NCI-H510A (cell line): Measurements from ENCODE around the gene ASB10.

Experiments
- DNase-seq: peaks from one replicate; lab custom pipeline; 2025; lab: John Stamatoyannopoulos, UW

ASB10 gene, protein sequence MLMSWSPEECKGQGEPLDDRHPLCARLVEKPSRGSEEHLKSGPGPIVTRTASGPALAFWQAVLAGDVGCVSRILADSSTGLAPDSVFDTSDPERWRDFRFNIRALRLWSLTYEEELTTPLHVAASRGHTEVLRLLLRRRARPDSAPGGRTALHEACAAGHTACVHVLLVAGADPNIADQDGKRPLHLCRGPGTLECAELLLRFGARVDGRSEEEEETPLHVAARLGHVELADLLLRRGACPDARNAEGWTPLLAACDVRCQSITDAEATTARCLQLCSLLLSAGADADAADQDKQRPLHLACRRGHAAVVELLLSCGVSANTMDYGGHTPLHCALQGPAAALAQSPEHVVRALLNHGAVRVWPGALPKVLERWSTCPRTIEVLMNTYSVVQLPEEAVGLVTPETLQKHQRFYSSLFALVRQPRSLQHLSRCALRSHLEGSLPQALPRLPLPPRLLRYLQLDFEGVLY

DNA sequence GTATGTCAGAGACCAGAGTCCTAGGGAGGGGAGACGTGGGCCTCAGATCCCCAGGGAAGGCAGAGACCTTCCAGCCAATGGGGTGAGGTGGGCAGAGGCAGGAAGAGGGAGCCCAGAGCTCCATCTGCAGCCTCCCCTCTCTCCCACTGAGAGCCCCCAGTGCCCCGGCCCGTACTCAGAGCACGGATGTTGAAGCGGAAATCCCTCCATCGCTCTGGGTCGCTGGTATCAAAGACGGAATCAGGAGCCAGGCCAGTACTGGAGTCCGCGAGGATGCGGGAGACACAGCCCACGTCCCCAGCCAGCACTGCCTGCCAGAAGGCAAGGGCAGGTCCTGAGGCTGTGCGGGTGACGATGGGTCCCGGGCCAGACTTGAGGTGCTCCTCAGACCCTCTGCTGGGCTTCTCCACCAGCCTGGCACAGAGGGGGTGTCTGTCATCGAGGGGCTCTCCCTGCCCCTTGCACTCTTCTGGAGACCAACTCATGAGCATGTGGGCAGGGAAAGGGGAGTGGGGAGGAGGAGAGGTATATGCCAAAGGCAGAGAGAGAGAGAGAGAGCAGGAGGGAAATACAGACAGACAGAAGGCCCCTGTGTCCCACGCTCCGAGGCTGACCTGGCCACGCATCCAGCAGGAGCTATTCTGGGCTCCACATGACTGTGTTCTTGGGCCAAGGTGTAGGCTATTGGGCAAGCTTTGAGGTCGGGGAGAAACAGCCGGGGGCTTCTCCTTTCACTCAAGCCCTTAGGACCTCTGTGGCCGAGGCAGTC is at the start of gene ASB10:
TSS of gene ASB10 (minus strand) at position 611 of the 769 bp plus-strand sequence. CDS start at position 491, 120 bp downstream.
- no peak for DNase-seq

DNA sequence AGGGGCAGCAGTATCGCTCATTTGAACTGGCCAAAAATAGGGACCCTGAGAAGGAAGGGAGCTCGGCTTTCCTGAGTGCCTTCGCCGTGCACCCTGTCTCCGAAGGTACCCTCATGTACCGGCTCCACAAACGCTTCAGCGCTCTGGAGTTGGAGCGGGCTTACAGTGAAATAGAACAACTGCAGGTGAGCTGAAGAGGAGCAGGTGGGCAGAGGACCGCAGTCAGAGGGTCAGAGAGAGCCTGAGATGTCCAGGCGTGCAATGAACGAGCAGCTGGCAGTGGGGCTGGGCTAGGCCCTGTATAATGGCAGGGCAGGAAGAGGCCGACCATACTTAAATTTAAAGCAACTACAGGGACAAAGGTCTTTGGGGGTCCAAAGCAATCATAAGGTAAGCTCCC is 49.4 kb upstream of the ASB10 start:
- no peak for DNase-seq

DNA sequence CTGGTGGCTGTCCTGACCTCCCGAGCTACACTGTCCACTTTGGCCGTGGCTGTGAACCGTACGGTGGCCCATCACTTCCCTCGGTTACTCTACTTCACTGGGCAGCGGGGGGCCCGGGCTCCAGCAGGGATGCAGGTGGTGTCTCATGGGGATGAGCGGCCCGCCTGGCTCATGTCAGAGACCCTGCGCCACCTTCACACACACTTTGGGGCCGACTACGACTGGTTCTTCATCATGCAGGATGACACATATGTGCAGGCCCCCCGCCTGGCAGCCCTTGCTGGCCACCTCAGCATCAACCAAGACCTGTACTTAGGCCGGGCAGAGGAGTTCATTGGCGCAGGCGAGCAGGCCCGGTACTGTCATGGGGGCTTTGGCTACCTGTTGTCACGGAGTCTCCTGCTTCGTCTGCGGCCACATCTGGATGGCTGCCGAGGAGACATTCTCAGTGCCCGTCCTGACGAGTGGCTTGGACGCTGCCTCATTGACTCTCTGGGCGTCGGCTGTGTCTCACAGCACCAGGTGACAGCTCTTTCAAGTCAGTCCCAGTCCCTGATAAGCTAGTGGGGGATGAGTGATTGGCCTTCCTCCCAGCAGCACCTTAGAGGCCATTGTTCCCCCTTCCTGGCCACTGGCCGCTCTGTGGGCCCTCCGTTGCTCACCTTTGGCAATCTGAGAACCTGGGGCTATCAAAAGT is 48.2 kb upstream of the ASB10 start:
- no peak for DNase-seq

DNA sequence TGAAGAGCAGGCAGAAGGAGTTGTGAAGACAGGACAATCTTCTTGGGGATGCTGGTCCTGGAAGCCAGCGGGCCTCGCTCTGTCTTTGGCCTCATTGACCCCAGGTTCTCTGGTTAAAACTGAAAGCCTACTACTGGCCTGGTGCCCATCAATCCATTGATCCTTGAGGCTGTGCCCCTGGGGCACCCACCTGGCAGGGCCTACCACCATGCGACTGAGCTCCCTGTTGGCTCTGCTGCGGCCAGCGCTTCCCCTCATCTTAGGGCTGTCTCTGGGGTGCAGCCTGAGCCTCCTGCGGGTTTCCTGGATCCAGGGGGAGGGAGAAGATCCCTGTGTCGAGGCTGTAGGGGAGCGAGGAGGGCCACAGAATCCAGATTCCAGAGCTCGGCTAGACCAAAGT is 46.8 kb upstream of the ASB10 start:
- DNase-seq, result no peak

DNA sequence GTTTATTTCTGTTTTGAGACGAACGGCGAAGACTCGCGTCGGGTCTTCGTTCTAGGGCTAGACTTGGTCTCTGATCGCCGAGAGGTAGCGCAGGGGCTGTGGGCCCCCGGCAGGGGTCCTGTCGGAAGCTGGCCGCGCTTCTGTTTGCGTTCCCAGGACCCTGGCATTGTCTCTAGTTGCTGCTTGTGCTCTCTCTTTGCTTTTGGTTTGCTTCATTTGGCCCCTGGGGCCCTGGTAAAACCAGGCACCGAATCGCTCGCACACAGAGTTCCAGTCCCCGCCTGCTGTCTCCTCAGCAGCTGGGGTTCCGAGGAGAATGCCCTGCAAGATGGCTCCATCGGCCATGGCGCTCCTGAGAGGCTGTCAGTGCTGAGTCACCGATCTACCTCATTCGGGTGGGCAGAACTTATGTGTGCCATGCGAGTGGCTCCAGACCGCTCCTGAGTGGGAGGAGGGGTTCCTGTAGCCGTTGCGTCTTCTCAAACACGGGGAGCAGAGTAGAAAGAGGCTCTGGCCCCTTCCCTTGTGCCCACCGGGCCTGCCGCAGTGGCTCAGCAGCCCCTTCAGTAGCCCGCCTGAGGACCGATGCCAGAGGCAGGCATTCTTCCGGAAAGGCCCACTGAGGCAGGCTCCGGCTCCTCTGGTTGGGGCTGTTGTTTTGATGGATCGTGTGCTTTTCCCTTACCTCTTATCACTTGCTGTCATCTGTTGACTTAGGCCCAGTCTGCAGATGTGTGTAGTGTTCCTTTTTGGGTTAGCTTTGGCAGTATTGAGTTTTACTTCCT is 46.1 kb upstream of the ASB10 start:
- no peak for DNase-seq

DNA sequence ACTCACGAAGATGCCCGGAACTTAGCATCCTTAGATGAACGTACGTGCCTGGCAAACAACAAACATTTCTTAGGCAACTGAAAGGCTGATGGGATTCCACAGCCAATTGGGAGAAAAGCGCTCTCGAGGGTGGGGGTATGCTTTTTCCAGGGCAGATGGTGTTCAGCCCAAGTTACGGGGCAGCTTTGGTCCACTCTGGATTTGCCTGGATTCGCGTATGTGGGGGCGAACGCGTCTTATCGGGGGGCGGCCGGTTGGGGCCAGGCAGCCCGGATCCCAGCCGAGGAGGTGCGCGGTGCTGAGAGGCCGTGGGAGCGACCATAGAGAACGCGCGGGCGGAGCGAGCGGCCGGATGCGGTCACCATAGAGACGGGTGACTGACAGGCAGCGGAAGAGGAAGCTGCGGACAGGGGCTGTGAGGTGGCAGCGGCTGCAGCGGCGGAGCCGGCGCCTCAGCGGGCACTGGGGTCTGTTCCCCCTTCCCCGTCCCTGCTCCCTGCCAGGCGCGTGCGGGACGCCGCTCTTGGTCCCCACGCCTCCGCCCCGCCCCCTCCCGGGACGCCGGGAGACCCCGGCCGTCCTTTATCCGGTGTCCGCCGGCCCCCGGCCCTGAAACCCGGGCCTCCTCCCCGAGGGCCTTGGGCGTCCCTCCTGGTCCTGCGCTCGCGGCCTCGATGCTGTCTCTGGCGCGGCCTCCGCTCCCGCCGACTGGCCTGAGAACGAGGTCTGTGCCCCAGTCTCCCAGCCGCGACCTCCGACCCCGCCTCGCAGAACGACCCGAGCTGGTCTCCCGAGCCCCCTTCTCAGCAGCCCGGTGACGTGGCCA is 45.3 kb upstream of the ASB10 start, which contains the start of gene CHPF2:
TSS of gene CHPF2 (plus strand) at position 393 of the 826 bp plus-strand sequence. CDS start 1,529 bp downstream, outside the sequence.
- peak; percentile 47 for DNase-seq

DNA sequence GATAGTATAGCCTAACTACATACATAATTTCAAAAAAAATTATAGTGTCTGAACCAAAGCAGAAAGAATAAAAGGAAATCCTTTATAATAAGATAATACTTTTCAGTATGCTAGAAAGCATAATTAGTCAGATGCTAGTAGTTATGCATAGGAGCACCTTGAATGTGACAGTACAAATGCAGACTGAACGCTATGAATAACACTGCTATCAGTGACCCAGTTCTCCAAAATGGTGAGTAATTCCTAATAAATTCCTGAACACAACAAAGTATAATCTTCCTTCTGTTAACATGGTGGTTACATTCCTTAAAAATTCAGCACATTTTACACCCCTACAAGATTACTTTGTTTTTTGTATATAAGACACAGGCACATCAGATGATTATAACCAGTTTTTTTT is 44.0 kb upstream of the ASB10 start:
- DNase-seq, result no peak

DNA sequence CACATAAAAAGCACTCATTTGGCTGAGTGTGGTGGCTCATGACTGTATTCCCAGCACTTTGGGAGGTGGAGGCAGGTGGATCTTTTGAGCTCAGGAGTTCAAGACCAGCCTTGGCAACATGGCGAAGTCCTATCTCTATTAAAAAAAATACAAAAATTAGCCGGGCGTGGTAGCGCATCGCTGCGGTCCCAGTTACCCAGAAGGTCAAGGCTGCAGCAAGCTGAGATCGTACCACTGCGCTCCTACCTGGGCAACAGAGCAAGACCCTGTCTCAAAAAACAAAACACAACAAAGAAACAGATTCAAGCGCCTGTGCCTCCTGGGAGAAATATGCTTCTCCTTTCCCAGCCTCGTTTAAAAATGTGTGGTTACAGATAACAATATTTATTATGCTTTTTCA is 42.2 kb upstream of the ASB10 start:
- DNase-seq, result no peak

DNA sequence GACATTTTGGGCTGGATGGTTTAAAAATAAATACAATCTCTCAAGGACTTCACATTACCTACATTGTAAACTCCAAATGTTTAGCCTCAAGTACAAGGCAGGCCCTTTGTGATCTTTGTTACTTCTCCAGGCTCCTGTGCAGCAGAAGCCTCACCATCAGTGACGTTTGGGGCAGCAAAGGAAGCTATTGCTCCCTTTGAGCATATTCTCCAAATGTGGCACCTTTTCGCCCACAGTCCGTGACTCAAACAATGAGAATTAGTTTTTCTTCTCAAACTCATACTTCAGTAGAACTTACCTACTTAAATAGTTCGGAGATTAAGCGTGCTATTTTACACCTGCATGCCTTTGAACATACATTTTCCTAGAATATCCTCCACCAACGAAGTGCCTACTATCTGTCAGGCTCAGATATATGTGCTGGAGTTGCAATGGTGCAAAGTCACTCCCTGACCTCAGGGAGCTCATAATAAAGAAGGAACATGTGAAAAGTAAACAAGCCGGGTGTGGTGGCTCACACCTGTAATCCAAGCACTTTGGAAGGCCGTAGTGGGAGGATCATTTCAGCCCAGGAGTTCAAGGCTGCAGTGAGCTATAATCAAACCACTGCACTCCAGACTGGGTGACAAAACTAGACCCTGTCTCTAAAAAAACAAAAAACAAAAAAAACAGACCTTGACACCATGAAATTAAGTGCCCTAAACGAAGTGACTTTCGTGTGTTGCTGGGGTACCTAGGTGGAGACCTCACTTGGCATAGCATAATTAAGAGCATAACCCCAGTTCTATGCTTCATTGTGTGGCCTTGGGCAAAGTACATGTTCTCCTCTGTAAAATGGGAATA is 41.2 kb upstream of the ASB10 start:
- DNase-seq, result no peak

DNA sequence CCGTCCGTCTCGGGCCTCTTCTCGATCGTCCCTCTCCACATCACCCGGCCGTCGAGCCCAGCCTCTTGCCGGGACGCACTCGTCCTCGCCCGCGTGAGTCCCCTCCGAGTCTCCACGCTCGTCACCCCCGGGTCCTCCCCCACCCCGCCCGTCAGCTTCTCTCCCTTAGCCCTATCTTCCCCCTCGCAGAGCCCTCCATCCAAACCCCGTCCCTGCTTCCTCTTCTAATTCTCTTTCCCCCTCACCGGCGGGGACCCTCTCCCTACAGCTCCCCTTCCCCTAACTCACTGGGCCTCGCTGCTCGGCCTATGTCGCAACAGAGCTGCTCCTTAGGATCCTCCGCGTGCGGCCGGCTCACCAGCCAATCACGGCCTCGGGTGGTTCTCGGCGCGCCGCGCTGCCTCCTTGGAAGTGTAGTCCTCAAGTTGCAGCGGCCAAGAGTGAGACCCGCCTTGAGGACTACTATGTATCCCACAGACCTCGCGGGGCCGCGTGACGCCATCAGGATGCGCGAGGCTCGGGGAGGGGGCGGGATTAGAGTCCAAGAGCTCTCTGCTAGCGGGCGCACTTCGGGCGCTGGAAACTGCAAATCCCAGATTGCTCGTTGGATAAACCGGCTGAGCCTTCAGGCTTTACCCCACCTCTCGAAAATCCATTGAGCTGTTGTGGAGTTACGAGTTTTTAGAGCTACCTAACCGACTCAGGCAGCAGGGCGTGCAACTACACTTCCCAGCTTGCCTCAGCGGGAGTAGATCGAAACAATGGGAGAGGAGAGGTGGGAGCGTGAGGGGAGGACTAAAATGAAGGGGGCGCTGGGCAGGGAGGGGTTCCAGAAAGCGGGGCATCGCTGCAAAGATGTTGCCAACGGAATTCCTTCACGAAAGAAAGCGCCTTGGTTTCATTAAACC is 40.1 kb upstream of the ASB10 start, which contains the start of gene ABCF2:
TSS of gene ABCF2 (minus strand) at position 331 of the 908 bp plus-strand sequence. CDS start 747 bp downstream, outside the sequence.
- DNase-seq, result peak; percentile 93

DNA sequence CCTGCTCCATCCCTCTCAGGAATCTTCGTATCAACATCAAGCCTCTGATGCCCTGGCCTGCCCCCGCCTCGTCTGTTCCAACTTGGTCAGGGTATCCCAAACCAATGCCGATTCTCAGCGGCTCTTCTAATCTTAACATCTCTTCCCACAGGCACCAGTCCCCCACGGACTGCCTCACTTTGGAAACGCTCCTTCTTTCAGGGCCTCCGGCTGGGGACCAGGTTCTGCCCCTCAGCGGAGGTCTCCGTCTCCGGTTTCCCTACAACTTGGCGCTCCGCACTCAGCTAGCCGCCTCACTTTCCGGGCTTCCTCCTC is 39.5 kb upstream of the ASB10 start:
- no peak for DNase-seq

DNA sequence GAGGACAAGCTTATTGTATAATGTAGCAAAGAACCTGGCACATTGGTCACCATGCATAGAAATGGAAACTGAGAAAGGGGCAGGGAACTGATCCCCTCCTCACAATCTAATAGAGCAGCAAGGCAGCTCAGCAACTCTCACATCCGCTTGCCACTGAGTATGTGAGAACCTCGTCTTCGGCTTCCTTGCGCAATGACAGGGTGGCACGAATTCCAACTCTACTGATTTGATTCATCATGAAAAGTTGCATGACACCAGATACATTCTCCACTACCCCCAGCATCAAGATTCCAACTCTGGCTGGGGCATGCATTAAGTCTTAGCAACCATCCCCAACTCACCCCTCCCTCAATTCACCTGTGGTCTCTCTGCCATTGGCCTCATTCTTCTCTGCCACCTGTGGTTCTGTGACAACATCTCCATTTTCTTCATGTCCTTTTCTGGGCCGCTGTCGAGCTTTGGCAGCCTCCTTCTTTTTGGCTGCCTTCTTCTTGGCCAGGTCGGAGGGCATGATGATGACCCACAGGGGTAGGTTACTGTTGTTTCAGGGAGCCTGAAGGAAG is 39.0 kb upstream of the ASB10 start:
- no peak for DNase-seq

DNA sequence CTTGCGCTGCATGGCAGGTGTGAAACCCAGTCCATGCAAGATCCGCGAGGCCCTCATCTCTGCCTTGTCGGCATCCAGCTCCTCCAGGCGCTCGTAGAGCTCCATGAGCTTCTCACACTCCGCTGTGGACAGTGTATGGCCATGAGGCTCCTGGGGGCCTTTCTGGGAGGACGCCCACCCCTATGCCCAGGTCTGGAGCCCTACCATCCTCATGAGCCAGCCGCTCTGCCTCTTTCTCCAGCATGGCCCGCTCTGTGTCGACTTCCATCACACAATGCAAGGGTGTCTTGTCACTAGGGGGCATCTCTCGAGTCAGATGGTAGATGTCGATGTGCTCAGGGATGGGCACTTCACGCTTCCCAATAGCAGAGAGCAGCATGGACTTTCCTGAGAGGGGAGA is 36.7 kb upstream of the ASB10 start:
- DNase-seq, result no peak

DNA sequence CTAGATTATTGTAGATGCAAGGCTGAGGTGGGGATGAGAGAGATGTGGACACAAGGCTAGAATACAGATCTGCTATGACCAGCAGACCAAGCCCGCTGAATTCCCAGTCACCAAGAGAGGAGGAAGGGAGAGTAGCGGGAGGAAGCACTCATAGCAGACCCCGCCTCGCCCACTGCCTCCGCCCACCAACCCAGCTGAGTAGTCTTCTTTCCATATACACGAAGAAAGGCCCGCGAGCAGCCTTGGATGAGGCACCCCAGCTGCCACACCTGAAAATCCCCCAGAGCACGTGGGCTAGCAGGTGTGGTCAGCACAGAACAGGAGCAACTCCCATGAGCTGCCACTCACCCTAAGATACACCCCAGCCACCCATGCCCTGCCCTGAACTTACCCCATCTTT is 31.1 kb upstream of the ASB10 start:
- no peak for DNase-seq

DNA sequence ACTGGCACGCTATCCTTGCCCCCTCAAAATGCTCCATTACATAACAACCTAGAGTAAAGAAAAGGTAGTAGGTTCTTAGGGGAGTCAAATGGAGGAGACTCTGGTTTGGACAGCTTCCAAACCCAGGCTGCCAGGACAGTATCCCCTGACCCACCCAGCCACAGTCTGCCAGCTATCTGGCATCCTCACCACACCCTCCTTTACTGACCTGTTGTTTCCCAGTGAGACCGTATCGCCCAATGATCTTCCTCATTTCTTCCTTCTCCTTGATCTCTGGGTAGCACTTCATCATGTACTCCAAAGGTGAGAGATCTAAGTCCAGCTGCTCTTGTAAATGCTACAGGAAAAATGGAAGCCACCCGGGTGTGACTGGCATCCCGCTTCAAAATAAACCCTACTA is 28.3 kb upstream of the ASB10 start:
- no peak for DNase-seq

DNA sequence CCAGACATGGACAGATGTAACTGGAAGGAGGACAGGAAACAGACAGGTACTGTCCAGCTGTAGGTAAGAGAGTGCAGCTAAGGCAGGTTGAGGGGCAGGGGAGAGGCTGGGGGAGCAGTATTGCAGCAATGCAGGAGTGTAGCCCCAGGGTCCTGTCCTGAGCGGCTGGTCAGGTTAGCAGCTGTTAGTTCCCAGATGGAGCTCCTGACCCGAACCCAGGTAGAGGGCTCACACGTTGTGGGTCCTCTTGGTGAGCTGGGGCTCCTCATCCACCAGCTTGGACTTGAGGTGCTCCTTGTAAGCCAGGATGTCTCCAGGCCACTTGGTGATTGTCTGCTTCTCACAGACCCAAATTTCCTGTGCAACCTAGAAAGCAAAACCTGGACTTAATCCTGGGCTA is 26.8 kb upstream of the ASB10 start:
- DNase-seq, result no peak

DNA sequence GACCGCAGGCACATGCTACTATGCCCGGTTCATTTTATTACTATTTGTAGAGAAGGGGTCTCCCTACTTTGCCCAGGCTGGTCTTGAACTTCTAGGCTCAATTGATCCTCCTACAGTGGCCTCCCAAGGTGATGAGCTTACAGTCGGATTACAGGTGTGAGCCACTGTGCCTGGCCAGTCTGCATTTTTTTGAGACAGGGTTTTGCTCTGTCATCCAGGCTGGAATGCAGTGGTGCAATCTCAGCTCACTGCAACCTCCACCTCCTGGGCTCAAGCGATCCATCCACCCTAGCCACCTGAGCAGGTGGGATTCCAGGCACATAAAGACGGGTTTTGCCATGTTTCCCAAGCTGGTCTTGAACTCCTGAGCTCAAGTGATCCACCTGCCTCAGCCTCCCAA is 25.6 kb upstream of the ASB10 start:
- DNase-seq, result no peak

DNA sequence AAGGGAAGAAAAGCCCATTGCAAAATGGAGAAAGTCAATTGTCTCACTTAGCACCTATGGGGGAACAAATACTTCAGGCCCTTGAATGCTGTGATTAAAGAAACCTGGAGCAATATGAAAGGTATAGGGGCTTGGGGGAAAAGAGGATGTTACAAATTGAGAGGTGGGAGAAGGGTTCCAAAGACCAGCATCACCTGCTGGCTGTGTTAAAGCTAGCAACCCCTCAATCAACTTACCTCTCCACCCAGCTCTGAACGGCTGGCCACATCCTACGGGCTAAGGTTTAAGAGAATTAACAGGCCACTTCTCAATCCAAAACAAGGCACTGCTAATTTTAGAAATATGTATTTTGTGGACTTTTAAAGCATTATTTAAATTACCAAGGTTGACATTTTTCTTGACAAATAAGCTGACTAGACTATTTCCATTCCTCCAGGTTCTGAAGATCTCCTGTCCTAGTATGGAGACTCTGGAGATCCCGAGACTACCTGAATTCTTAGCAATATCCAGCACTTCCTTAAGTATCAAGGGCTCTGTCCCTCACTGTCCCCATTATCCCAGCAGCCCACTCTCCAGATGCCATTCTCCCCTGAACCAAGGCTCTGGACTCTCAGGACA is 24.2 kb upstream of the ASB10 start:
- no peak for DNase-seq
